ENCODE data around the gene PCSK6. TPM values are rescaled to one million over a fixed set of nuclear protein-coding genes. Genes with fewer than 3 reads are reported as not detected.
"Not testable (repeated sequence)": the region's sequence is repeated elsewhere in the genome, so short reads cannot be mapped to it uniquely, and the experiment has no call there.

Gene PCSK6
- polyA plus RNA-seq, 2 donors, result 5.4 to 6.5 TPM

DNA sequence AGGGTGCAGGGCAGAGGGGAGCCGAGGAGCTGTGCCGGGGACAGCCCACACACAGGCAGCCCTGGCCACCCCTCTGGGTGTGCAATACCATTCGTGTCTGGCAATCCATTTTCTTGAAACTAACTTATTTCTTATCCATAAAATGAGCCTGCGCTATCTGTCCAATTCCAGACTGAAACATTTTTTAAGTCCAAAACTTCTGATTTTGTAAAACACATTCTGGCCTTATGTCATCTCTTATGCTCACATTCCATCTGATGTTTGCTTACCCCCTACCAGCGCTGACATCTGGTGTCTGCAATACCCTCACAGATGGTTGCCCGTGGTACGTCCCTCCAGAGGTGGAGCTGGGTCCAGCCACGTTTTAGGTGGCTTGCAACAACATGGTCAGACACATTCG, 31.8 kb downstream of the PCSK6 start:
- Histone ChIP-seq H3K4me1 (ENCODE audit: control insufficient read depth in 2 of 2, insufficient read depth in 2 of 2, low read length in 1 of 2) (no peaks in the 10 kb centered on the region), H3K27me3 (ENCODE audit: control insufficient read depth in 1 of 2, insufficient read depth in 2 of 2, low read length in 2 of 2) (no peaks in the 10 kb centered on the region), H3K9me3 (ENCODE audit: control insufficient read depth in 2 of 2, insufficient read depth in 1 of 2, low read depth in 1 of 2, low read length in 1 of 2) (no peaks in the 10 kb centered on the region), H3K27ac (ENCODE audit: low read depth in 2 of 2, low read length in 1 of 2) (no peak overlapping the region), H3K4me3 (ENCODE audit: low read depth in 1 of 2, low read length in 2 of 2) (no peak overlapping the region), H3K36me3 (ENCODE audit: control insufficient read depth in 2 of 2, insufficient read depth in 2 of 2, low read length in 1 of 2) (no peaks in the 10 kb centered on the region)
- WGBS, 2 donors, result 77 to 78% methylated on average over 9 of the region's 9 CpGs

DNA sequence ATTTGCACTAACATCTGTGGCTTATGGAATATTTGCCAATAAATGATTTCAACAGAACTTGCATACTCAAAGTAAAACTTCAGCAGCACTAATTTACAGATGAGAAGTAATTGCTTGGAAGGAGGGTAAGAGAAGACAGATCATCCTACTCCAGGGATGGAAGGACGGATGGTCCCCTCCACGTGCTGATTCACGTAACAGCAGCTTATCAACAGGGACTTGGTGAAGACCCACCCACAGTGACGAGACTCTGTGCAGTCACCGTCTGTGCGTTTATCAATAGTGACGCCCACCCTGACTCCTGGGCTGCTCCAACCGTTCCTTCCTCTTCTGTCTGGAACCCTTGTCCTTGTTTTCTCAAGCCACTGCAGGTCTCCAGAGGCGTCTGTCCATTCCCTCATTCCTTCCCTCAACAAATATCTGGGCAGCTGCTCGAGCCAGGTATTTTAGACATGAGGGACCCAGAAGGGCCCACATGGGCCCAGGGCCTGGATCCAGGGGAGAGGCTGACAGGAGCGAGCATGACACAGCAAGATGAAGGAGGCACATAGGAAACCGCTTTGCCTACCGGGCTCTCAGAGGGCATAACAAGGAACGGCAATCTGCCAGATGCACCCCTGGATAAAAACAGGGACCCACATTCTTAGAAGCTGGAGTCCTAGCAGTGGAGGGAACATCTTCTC, 33.3 kb downstream of the PCSK6 start:
- H3K36me3 ChIP-seq (ENCODE audit: control insufficient read depth in 2 of 2, insufficient read depth in 2 of 2, low read length in 1 of 2), result no peaks in the 10 kb centered on the region
- H3K27me3 ChIP-seq (ENCODE audit: control insufficient read depth in 1 of 2, insufficient read depth in 2 of 2, low read length in 2 of 2), result no peaks in the 10 kb centered on the region
- H3K4me1 ChIP-seq (ENCODE audit: control insufficient read depth in 2 of 2, insufficient read depth in 2 of 2, low read length in 1 of 2), result no peaks in the 10 kb centered on the region
- 79 to 83% methylated on average over 14 of the region's 14 CpGs for WGBS, 2 donors
- H3K4me3 ChIP-seq (ENCODE audit: low read depth in 1 of 2, low read length in 2 of 2), result no peak overlapping the region
- H3K27ac ChIP-seq (ENCODE audit: low read depth in 2 of 2, low read length in 1 of 2), result no peak overlapping the region
- H3K9me3 ChIP-seq (ENCODE audit: control insufficient read depth in 2 of 2, insufficient read depth in 1 of 2, low read depth in 1 of 2, low read length in 1 of 2), result no peaks in the 10 kb centered on the region

DNA sequence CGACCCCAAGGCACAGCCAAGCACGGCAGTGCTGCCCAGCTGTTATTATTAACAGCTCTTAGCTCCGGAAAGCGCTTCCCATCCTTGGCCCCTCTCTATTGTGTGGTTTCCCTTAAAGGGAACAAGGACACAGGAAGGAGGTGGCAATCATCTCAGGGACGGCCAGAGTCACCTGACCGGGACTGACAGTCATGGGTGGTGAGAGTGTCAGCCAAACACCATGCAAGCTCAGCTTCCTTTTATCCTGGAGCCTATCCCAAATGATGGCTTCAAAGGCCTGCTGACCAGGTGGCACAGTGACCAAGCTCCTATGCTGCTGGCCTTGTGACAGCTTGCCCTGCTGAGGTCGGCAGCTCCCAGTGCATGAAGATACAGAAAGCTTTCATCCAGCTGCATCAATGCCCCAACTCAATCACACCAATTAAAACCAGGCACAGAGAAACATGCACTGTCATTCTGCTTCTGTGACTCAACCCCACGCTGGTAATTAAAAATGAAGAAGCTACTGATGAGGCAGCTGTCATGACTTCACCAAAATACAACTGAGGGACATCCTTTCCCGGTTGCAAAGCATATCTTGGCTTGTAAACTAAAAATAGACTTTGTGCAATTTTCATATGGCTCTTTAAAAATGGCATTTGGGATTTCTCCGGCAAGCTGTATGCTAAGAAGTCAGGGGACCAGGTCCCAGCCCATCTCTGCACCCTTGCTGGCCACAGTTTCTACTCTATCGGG, 34.0 kb downstream of the PCSK6 start:
- Histone ChIP-seq H3K27ac (ENCODE audit: low read depth in 2 of 2, low read length in 1 of 2) (no peak overlapping the region), H3K4me3 (ENCODE audit: low read depth in 1 of 2, low read length in 2 of 2) (no peak overlapping the region)

GRCh38 chr15:101454781-101455180, 34.7 kb downstream of the PCSK6 start:
- H3K4me3 ChIP-seq (ENCODE audit: low read depth in 1 of 2, low read length in 2 of 2); H3K27ac ChIP-seq (ENCODE audit: low read depth in 2 of 2, low read length in 1 of 2); H3K36me3 ChIP-seq (ENCODE audit: control insufficient read depth in 2 of 2, insufficient read depth in 2 of 2, low read length in 1 of 2); H3K9me3 ChIP-seq (ENCODE audit: control insufficient read depth in 2 of 2, insufficient read depth in 1 of 2, low read depth in 1 of 2, low read length in 1 of 2); H3K27me3 ChIP-seq (ENCODE audit: control insufficient read depth in 1 of 2, insufficient read depth in 2 of 2, low read length in 2 of 2); H3K4me1 ChIP-seq (ENCODE audit: control insufficient read depth in 2 of 2, insufficient read depth in 2 of 2, low read length in 1 of 2): not testable (repeated sequence)
- WGBS, 2 donors, result 96% methylated on average over 5 of the region's 5 CpGs

More for the DNA sequence above, 34.0 kb downstream of the PCSK6 start:
- H3K27me3 ChIP-seq (ENCODE audit: control insufficient read depth in 1 of 2, insufficient read depth in 2 of 2, low read length in 2 of 2), result no peaks in the 10 kb centered on the region
- H3K36me3 ChIP-seq (ENCODE audit: control insufficient read depth in 2 of 2, insufficient read depth in 2 of 2, low read length in 1 of 2), result no peaks in the 10 kb centered on the region
- peaks cover 0 to 3% of the 10 kb centered on the region in 2 donors for H3K4me1 ChIP-seq (ENCODE audit: control insufficient read depth in 2 of 2, insufficient read depth in 2 of 2, low read length in 1 of 2)
- 58 to 60% methylated on average over 11 of the region's 11 CpGs for WGBS, 2 donors
- no peaks in the 10 kb centered on the region for H3K9me3 ChIP-seq (ENCODE audit: control insufficient read depth in 2 of 2, insufficient read depth in 1 of 2, low read depth in 1 of 2, low read length in 1 of 2)

- H3K36me3 ChIP-seq (ENCODE audit: control insufficient read depth in 2 of 2, insufficient read depth in 2 of 2, low read length in 1 of 2), result no peaks in the 10 kb centered on the region
- H3K4me3 ChIP-seq (ENCODE audit: low read depth in 1 of 2, low read length in 2 of 2), result no peak overlapping the region
- whole genome bisulfite sequencing, 2 donors, result 83 to 85% methylated on average over 8 of the region's 8 CpGs
- H3K9me3 ChIP-seq (ENCODE audit: control insufficient read depth in 2 of 2, insufficient read depth in 1 of 2, low read depth in 1 of 2, low read length in 1 of 2), result no peaks in the 10 kb centered on the region
- no peak overlapping the region for H3K27ac ChIP-seq (ENCODE audit: low read depth in 2 of 2, low read length in 1 of 2)
- peaks cover 0 to 3% of the 10 kb centered on the region in 2 donors for H3K4me1 ChIP-seq (ENCODE audit: control insufficient read depth in 2 of 2, insufficient read depth in 2 of 2, low read length in 1 of 2)
- H3K27me3 ChIP-seq (ENCODE audit: control insufficient read depth in 1 of 2, insufficient read depth in 2 of 2, low read length in 2 of 2), result no peaks in the 10 kb centered on the region
These were observed 35.1 kb downstream of the PCSK6 start for GRCh38 chr15:101454365-101454764.

GRCh38 chr15:101453123-101454120, 36.1 kb downstream of the PCSK6 start:
- Histone ChIP-seq H3K9me3 (ENCODE audit: control insufficient read depth in 2 of 2, insufficient read depth in 1 of 2, low read depth in 1 of 2, low read length in 1 of 2) (no peaks in the 10 kb centered on the region), H3K4me3 (ENCODE audit: low read depth in 1 of 2, low read length in 2 of 2) (no peak overlapping the region), H3K27me3 (ENCODE audit: control insufficient read depth in 1 of 2, insufficient read depth in 2 of 2, low read length in 2 of 2) (no peaks in the 10 kb centered on the region), H3K27ac (ENCODE audit: low read depth in 2 of 2, low read length in 1 of 2) (no peak overlapping the region), H3K4me1 (ENCODE audit: control insufficient read depth in 2 of 2, insufficient read depth in 2 of 2, low read length in 1 of 2) (peaks cover 0 to 3% of the 10 kb centered on the region in 2 donors), H3K36me3 (ENCODE audit: control insufficient read depth in 2 of 2, insufficient read depth in 2 of 2, low read length in 1 of 2) (no peaks in the 10 kb centered on the region)
- 87 to 92% methylated on average over 20 of the region's 20 CpGs for WGBS, 2 donors

GRCh38 chr15:101452572-101452971, 36.9 kb downstream of the PCSK6 start:
- H3K27ac ChIP-seq (ENCODE audit: low read depth in 2 of 2, low read length in 1 of 2), result no peak overlapping the region
- no peaks in the 10 kb centered on the region for H3K9me3 ChIP-seq (ENCODE audit: control insufficient read depth in 2 of 2, insufficient read depth in 1 of 2, low read depth in 1 of 2, low read length in 1 of 2)
- 84 to 86% methylated on average over 11 of the region's 11 CpGs for WGBS, 2 donors
- H3K4me3 ChIP-seq (ENCODE audit: low read depth in 1 of 2, low read length in 2 of 2), result no peak overlapping the region
- no peaks in the 10 kb centered on the region for H3K27me3 ChIP-seq (ENCODE audit: control insufficient read depth in 1 of 2, insufficient read depth in 2 of 2, low read length in 2 of 2)
- no peaks in the 10 kb centered on the region for H3K36me3 ChIP-seq (ENCODE audit: control insufficient read depth in 2 of 2, insufficient read depth in 2 of 2, low read length in 1 of 2)
- H3K4me1 ChIP-seq (ENCODE audit: control insufficient read depth in 2 of 2, insufficient read depth in 2 of 2, low read length in 1 of 2), result peaks cover 0 to 3% of the 10 kb centered on the region in 2 donors

GRCh38 chr15:101451846-101452245, 37.7 kb downstream of the PCSK6 start:
- Histone ChIP-seq H3K9me3 (ENCODE audit: control insufficient read depth in 2 of 2, insufficient read depth in 1 of 2, low read depth in 1 of 2, low read length in 1 of 2) (no peaks in the 10 kb centered on the region), H3K4me1 (ENCODE audit: control insufficient read depth in 2 of 2, insufficient read depth in 2 of 2, low read length in 1 of 2) (peaks cover 0 to 3% of the 10 kb centered on the region in 2 donors), H3K36me3 (ENCODE audit: control insufficient read depth in 2 of 2, insufficient read depth in 2 of 2, low read length in 1 of 2) (no peaks in the 10 kb centered on the region), H3K4me3 (ENCODE audit: low read depth in 1 of 2, low read length in 2 of 2) (no peak overlapping the region), H3K27me3 (ENCODE audit: control insufficient read depth in 1 of 2, insufficient read depth in 2 of 2, low read length in 2 of 2) (no peaks in the 10 kb centered on the region), H3K27ac (ENCODE audit: low read depth in 2 of 2, low read length in 1 of 2) (no peak overlapping the region)
- WGBS, 2 donors, result 65% methylated on average over 3 of the region's 3 CpGs

DNA sequence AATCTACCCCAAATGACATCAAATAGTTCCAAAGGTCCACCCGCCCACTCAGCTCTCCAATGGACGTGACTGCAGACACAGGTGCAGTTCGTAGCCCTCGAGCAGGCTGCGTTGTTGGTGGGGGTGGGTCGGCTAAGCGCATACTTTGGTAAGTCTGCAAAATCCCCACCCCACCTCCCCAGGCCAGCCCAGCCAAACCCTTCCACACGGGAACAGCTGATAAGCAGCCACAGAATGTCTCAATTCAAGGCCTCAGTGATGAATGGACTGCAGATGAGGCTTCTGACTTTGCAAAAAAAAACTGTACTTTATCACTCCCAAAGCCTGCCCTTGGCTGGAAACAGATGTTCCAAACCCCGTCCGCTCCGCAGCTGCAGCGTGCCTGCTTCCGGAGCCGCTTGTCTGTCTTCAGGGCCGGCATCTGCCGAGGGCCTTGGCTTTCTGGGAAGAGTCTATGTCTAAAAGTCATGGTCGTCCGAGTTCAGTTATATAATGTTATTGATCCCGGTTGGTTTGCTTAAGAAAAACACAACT, 38.2 kb downstream of the PCSK6 start:
- no peaks in the 10 kb centered on the region for H3K27me3 ChIP-seq (ENCODE audit: control insufficient read depth in 1 of 2, insufficient read depth in 2 of 2, low read length in 2 of 2)
- no peaks in the 10 kb centered on the region for H3K9me3 ChIP-seq (ENCODE audit: control insufficient read depth in 2 of 2, insufficient read depth in 1 of 2, low read depth in 1 of 2, low read length in 1 of 2)
- H3K36me3 ChIP-seq (ENCODE audit: control insufficient read depth in 2 of 2, insufficient read depth in 2 of 2, low read length in 1 of 2), result no peaks in the 10 kb centered on the region
- no peak overlapping the region for H3K27ac ChIP-seq (ENCODE audit: low read depth in 2 of 2, low read length in 1 of 2)
- H3K4me3 ChIP-seq (ENCODE audit: low read depth in 1 of 2, low read length in 2 of 2), result no peak overlapping the region
- peaks cover 0 to 5% of the 10 kb centered on the region in 2 donors for H3K4me1 ChIP-seq (ENCODE audit: control insufficient read depth in 2 of 2, insufficient read depth in 2 of 2, low read length in 1 of 2)
- 44 to 52% methylated on average over 19 of the region's 19 CpGs for WGBS, 2 donors

All from esophagus (tissue), 2 donors.